GM19467 (cell line): ENCODE measurements around the gene MROH7.

ENCODE experiments used
- ATAC-seq: cut with Tn5 transposase; IDR thresholded peaks from one replicate; pipeline ENCODE4 v1.9.1; 2021; ENCODE audit warnings: mild to moderate bottlenecking, moderate library complexity; ENCODE audit not compliant: unreplicated experiment

MROH7 gene

DNA sequence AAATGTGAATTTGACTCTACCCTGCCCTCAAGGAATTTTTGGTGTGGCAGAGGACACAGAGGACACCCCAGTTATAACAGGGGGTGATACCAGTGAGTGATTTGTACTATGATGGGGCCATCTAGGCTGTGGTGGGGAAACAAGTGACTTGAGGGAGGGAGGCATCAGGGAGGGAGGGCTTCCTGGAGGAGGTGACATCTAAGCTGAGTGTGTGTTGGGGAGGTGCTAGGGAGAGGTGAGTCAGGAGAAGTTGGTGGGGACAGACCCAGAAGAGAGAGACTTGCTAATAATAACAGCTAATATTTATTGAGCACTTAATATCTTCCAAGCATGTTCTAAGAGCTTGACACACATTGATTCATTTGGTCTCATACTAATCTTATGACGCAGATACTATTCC lies 54.2 kb downstream of the MROH7 start:
- ATAC-seq, result no peak

DNA sequence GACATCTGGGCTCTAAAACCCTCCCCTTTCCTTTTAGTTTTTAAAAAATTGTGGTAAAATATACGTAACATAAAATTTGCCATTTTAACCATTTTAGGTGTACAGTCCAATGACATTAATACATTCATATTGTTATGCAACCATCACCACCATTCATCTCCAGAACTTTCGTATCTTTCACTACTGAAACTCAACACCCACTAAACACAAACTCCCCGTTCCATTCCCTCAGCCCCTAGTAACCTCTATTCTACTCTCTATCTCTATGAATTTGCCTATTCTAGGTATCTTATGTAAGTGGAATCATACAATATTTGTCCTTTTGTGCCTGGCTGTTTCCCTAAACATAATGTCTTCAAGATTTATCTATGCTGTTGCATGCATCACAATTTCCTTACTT lies 54.7 kb downstream of the MROH7 start:
- ATAC-seq, result no peak

DNA sequence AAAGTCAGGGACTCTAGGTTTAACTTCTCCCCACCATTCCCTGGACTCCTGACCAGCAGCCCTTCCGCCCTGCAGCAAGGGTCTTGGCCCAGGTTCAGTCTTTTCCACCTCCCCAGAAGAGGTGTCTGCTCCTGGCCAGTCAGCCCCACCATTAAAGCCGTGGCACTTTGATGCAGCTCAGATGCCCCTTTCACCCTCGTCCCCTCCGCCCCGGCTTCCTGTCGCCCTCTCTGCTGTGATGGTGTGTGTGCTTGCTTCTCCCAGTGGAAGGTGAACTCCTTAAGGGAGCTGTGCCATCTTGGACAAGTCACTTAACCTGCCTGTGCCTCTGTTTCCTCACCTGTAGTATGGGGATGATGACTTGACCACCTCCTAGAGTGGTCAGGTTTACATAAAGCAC lies 56.3 kb downstream of the MROH7 start:
- ATAC-seq, result no peak

DNA sequence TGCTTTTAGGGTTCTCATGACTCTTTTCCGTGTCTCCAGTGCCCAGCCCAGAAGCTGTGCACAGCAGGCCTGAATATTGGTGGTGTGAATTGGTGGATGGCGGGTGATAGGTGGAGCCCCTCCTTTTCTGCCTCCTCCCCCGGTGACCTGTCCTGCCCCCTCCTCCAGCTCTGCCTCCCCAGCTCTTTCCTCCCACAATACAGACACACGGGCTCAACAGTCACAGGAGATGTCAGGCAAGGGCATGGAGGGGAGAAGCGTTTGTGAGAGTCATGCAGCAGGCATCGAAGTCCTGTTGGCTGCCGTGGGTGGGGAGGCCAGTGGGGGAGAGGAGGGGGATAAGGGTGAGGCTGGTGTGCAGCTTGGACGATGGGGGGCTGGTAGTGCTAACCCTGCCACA lies 56.8 kb downstream of the MROH7 start:
- no peak for ATAC-seq

DNA sequence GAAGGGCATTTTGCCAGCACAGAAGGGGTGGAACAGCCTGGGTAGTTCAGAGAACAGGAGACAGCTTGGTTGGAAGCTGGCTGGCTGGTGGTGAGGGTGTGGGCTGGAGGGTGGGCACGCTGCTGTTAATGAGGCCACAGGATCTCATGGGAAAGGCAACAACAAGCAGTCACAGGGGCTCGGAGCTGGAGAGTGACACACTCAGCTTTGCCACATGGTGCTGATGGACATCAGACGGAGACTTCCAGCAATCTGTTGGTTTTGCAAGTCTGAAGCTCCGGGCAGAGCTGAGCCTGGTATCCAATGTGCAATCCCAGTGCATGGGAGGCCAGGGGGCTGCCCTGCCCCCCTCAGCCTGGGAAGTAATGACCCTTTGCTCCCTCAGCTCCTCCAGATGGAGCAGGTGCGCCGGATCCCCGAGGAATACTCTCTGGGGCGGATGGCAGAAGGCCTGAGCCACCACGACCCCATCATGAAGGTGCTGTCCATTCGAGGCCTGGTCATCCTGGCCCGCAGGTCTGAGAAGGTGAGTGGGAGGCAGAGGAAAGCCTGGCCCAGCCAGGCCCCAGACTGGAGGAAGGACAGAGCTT lies 58.4 kb downstream of the MROH7 start:
- ATAC-seq, result no peak

DNA sequence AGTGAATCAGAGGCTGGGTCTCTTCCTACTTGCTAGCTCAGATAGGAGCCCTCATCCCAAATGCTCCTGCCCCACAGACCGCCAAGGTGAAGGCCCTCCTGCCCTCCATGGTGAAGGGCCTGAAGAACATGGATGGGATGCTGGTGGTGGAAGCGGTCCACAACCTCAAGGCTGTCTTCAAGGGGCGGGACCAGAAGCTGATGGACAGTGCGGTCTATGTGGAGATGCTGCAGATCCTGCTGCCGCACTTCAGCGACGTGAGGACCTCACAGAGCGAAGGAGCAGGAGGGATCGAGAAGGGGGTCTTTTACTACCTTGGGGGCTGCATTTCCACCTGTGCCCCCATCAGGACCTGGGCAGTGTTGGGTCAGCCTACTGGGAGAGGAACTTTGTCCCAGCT lies 59.5 kb downstream of the MROH7 start:
- ATAC-seq, result no peak

DNA sequence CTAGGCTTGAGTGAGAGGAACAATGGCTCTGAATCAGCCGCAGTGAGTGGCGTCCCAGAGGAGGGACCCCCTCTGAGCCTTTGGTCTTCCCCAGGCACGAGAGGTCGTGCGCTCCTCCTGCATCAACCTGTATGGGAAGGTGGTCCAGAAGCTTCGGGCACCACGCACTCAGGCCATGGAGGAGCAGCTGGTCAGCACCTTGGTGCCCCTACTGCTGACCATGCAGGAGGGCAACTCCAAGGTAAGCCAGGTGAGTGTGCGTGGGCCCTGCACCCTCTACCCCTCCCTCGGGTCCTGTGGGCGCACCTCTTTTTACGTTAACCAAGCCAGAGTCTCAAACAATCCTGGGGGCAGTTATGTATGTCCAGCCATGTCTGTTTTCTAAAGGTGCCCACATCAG lies 60.4 kb downstream of the MROH7 start:
- no peak for ATAC-seq

DNA sequence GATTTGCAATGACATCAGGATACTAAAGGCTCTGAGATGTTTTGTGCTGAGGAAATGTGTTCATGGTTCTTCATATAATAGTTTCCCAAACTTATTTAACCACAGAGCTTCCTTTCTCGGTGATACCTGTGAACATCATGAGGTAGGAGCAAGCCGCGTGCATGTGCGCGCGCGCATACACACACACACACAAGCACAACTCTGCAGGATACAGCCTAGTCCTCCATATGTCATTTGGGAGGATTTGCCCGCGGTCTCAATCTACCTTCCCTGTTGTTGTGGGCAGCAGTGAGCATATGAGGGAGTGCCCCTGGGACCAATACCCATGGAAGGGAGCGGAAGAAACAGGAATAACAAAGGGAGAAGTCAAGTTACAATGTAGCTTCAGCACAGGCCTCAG lies 61.9 kb downstream of the MROH7 start:
- ATAC-seq, result no peak

DNA sequence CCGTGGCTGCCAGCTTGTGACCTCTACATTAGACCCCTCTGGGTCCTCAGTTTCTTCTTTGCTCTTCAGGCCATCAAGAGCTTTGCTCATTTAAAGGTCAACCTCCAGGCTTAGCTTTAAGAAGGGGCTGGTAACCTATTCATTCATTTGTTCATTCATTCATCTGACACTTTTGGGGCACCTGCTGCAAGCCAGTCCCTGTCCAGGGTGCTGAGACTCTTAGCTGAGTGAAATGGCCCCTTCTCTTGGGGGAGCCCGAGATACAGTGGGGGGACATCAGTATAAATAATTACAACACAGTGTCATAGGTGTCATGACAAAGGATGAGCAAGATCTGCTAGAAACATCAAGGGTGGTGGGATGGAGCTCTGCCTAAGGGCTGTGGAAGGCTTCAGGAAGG lies 63.6 kb downstream of the MROH7 start:
- no peak for ATAC-seq

DNA sequence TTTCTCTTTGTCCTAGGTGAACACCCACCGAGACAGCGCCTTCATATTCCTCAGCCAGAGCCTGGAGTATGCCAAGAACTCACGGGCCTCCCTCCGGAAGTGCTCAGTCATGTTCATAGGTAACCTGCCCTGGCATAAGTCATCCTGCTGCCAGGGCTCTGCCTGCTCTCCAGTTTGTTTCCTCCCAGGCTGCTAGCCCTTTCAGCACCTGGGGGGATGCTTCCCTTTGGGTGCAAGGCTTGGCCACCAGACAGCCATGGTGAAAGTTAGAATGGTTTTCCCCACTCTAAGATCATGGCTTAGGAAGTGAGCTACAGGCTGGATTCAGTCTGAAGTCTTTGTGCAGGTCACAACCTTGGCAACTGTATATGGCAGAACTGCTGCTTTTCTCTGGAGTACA lies 64.8 kb downstream of the MROH7 start:
- no peak for ATAC-seq

DNA sequence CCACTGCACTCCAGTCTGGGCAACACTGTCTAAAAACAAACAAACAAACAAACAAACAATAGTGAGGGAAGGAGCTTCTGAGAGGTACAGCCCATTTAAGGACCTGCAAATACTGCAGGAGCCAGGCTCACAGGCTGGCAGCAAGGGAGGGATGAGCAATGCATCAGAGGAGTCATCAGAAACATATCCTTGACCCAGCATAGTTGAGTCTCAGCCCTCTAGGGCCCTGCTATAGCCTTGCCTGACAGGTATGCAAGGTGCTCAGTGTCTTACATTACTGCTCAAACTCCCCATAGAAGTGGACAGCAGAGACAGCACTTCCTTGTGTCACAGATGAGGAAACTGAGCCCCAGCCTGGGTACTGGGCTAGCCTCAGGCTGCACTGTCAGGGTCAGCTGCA lies 66.8 kb downstream of the MROH7 start:
- ATAC-seq, result no peak

DNA sequence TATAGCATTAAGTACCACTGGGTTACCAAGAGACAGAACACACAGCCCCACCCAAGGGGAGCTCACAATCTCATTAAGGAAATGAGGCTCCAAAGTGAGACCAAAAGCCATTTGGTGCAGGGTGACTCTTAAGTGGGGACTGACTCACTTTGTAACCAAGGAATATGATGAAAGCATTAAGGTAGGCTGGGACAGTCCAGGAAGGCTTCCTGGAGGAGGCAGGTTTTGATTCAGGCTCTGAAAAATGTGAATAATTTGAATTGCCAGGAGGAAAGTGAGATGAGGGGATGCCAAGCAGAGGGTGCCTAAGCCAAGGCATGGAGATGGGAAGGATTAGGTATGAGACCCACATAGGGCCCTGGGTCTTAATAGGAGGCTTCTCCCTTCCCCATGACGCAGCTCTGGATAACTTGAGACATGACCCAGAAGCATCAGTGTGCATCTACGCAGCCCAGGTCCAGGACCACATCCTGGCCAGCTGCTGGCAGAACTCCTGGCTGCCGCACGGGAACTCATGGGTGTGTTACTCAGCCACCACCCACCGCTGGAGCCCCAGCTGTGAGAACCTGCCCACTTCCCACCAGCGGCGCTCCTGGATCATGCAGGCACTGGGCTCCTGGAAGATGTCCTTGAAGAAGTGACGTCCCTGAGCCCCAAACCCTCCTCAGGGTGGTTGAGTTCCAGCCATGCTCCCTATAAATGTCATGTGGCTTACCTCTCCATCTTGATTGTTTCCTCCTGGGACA lies 68.1 kb downstream of the MROH7 start:
- no peak for ATAC-seq

DNA sequence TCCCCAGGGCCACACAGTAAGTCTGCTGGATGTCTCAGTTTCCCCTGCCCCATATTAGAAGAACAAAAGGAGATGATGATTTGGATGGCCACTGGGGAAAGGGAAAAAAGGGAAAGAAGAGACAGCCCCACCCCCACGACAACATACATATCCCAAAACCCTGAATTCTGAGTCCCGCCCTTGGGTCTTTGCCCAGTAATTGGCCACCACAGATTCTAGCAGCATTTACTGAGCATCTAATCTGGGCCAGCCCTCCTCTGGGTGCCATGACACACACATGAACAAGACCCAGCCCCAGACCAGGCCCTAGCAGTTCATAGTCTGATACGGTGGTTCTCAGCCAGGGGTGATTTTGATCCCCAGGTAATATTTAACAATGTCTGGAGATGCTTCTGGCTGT lies 68.8 kb downstream of the MROH7 start:
- no peak for ATAC-seq

DNA sequence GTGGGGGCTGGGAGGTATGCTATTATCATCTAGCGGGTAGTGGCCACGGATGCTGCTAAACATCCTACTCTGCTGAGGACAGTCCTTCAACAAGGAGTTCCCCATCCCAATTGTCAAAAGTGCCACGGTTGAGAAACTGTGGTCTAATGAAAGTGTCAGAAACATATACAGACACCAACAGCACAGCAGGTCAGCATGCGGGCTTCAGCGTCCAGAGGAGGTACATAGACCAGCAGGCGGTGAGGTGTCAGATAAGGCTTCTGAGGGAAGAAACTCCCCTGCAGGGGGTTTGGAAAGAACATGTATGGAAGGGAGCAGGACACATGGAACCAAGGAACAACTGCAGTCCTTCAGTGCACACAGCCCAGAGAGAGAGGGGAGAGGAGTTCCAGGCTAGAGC lies 69.3 kb downstream of the MROH7 start:
- no peak for ATAC-seq

DNA sequence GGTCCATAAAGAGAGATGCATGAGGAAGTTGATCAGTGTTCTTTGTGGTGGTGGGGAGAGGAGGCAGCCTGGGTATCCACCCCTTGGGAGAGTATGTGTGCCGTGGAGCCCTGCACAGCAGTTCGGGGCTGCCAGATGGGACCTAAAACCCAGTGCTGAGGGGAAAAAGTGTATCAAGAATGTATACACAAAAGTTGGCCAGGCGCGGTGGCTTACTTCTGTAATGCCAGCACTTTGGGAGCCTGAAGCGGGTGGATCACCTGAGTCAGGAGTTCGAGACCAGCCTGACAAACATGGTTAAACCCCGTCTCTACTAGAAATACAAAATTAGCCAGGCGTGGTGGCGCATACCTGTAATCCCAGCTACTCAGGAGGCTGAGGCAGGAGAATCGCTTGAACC lies 70.0 kb downstream of the MROH7 start:
- no peak for ATAC-seq

DNA sequence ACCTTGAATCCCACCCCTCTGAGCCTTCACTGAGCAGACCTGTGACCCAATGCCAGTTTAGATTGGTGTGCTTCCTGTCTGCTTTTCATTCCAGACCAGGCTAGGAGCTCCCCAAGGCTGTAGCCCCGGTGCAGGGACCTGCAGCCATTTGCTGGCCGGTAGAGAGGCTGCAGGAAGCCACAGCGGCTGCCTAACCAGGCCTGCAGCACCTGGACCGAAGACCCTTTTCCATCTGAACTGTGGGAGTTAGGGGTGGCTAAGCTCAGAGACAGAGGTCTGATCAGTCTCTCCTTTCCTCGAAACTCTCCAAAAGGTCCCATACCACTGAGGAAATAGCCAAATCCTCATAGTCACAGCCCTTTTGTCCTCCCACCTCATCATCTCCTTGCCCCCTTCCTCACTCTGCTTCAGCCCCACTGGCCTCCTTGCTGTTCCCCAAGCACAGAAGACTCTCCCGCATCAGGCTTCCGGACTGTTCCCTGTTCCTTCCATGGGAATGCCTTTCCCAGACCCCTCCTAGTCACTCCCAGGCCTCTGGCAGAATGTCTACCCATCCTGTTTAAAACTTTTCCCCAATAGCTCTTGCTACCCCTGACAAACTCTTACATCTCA lies 73.4 kb downstream of the MROH7 start:
- ATAC-seq, result no peak

DNA sequence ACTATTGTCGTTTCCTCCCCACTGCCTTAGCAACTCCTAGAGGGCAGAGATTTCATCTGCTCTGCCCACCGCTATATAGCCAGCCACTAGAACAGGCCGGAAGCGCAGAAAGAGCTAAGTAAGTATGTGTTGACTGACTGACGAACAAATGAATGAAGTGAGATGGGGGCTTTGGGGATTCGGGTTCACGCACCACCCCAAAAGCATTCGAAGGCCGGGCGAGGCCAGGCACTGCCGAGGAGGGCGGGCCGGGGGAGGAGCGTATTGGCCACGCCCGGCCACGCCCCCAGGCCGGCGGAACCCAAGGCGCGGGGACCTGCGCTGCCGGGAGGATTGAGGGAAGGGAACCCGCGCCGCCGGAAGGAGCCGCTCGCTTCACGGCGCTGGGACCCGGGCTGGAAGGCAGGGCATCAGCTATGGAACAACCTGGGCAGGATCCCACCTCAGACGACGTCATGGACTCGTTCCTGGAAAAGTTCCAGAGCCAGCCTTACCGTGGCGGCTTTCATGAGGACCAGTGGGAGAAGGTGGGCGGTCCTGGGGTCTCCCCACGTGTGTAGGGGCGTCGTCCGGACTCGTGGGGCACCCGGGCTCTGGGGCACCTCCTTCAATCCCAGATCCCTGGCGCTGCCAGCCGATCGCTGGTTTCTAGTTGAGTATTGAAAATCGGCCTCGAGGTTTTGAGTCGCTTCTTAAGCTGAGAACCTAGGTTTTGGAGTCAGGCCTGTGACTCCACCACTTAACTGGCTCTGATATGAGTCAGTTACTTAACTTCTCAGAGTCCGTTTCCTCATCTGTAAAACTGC lies 74.1 kb downstream of the MROH7 start, which contains the start of gene TTC4:
Gene TTC4, plus strand, starts transcription at position 369 of the 806 bp plus-strand sequence. Its CDS starts 48 bp downstream, at position 417.
- peak; percentile 91 for ATAC-seq

DNA sequence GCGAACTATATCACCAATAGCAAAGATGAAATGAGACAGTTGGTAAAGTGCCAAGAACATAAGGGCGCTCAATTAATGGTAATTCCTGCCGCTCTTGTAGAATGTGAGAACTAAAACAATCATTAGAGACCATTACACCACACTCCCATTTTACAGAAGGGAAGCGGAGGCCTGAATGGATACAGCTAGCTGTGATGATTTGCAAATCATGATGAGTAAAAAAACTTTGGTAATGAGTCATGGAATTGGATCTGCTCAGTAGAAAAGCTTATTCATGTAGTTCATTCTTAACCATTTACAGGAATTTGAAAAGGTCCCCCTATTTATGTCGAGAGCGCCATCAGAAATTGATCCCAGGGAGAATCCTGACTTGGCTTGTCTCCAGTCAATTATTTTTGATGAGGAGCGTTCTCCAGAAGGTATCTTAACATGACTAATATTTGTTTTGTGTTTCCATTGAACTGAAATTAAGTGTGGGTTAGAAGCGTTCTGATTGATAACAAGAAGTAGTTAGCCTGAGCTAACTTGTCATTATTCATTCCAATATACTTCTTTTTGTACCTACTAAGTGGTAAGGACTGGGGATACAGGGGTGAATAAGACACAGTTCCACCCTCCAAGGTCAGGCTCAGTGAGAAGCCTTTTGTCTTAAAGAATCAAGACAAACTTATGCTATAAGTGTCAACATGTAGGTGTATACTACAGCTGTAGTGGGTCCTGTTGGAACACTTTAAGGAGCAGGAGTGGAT lies 74.9 kb downstream of the MROH7 start:
- no peak for ATAC-seq

DNA sequence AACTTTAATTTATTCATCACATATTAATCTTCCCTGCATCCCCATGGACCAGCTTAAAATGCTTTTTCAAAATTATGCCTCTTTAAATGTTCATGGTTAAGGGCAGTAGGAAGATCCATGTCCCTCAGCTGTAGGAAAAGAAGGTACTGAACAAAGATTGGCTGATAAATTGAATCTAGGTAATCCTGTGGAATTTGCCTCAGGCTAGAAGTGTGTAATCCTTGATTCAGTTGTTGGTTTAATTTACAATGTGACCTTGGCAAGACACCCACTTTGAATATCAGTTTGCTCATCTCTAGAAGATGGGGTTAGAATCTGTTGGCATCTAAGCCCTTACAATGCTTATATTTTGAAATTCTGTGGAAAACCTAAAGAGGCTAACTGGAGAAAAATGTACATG lies 80.1 kb downstream of the MROH7 start:
- ATAC-seq, result no peak

DNA sequence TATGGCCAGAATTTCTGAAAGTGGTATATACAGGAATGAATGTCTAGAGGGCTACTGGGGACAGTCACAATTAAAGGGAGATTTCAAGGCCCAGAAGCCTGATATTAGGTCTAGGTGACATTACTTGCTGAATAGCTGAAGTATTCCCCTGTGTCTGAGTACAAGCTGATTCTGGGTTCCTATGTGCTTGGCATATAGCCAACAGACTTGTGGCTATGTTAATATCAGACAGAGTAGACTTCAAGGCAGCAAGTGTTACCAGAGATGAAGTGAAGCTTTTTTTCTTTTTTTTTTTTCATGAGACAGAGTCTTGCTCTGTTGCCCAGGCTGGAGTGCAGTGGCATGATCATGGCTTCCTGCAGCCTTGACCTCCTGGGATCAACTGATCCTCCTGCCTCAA lies 82.4 kb downstream of the MROH7 start:
- ATAC-seq, result no peak

DNA sequence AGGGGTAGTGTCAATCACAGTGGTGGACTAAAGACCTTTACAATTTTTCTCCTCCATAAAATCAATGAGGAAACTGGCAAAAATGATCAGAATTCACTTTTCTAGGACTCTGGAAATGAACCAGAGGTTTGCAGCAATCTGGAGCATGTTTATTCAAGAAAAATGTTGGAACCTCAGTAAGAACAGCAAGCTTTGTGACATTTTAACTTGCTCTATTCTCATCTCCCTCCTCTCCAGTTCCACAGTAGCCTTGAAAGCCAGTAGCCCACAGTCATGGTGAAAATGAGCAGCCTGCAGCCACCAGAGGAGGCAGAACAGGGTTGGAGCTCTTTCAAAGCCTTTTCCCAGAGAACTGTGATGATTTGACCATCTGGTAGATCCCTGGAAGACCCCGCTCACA lies 83.2 kb downstream of the MROH7 start:
- no peak for ATAC-seq
